Mammary microvascular endothelial cell (primary cell): ENCODE data around the gene PRDM10. TPM values are rescaled to one million over a fixed set of nuclear protein-coding genes. Genes with fewer than 3 reads are reported as not detected.

ENCODE experiments used
- total RNA-seq: library from RNA; depleted of rRNA; stranded (reverse); fragments of >200 nt; gene quantifications from 2 replicates; pipeline ENCODE4 v1.2.3, GENCODE V29; 2015

The PRDM10 gene, protein sequence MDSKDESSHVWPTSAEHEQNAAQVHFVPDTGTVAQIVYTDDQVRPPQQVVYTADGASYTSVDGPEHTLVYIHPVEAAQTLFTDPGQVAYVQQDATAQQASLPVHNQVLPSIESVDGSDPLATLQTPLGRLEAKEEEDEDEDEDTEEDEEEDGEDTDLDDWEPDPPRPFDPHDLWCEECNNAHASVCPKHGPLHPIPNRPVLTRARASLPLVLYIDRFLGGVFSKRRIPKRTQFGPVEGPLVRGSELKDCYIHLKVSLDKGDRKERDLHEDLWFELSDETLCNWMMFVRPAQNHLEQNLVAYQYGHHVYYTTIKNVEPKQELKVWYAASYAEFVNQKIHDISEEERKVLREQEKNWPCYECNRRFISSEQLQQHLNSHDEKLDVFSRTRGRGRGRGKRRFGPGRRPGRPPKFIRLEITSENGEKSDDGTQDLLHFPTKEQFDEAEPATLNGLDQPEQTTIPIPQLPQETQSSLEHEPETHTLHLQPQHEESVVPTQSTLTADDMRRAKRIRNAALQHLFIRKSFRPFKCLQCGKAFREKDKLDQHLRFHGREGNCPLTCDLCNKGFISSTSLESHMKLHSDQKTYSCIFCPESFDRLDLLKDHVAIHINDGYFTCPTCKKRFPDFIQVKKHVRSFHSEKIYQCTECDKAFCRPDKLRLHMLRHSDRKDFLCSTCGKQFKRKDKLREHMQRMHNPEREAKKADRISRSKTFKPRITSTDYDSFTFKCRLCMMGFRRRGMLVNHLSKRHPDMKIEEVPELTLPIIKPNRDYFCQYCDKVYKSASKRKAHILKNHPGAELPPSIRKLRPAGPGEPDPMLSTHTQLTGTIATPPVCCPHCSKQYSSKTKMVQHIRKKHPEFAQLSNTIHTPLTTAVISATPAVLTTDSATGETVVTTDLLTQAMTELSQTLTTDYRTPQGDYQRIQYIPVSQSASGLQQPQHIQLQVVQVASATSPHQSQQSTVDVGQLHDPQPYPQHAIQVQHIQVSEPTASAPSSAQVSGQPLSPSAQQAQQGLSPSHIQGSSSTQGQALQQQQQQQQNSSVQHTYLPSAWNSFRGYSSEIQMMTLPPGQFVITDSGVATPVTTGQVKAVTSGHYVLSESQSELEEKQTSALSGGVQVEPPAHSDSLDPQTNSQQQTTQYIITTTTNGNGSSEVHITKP
- total RNA-seq: 5.2 and 5.6 TPM in 2 replicates

DNA sequence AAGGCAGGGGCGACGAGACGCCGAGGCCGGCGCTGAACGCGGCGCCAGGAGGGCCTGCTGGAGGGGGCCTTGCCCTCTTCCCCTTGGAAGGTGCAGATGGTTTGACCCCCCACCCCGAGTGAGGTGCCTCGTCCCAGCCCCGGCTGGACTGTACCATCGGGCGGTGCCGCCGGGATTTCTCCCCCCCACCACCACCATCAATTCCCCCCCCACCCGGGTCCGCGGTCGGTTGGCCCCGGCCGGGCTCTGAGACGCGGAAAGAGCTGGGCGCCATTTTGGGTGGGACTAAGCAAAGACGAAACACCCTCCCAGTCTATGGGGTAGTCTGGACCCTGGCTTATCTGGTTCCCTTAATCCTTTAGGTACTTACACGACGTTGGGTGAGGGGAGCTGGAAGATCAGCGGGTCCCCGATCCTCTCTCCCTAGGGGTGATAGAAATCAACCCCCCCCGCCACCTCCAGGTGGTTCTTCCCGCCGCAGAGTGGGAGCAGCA, at the start of gene PRDM10:
Gene PRDM10 (minus strand): TSS at position 484 of the 494 bp plus-strand sequence. CDS start 41,871 bp downstream, outside the sequence.

DNA sequence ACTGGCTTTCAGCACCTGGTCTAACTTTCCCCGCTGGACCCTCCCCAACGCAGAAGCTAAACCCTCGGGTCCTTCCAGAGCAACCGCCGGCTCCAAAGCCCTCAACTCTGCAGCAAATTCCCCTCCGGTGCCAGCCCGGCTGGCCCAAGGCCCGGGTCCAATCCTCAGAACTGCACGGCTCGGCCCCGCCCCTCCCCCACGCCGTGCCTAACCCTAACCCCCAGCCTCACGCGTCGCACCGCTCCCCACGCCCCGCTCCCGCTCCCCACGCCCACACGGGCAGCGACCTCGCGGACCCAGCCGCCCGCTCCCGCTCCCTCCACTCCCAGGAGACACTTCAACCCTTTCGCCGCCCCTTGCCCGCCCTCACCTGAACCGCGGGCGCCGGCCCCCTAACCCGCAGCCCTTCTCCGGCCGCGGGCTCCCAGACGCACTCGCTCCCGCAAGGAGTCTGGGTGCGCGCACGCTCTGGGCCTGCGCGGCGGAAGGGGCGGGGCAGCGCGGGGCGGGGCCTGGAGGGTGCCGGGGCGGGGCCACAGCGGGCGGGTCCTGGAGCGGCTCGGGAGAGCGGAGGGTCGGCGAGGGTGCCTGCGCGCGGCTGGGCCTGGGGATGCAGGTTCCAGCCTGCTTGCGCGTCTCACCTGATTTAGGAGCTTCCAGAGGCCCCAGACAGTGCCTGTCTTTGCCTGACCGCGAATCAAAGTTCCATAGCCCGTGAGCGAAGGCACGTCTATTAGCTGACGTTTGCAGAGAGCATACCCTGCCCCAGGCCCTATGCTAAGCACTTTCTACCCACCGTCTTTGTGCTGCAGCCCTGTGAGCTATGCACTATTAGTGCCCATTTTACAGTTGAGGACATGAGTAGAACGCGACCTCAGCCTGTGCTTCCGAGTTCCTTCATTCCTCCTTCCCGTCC, 107.3 kb downstream of the PRDM10 start, which contains the start of gene NFRKB:
Gene NFRKB (minus strand): TSS at position 453 of the 916 bp plus-strand sequence. CDS start 2,729 bp downstream, outside the sequence.

Other genes with a start within 250 kb of the PRDM10 start
- gene TMEM45B, start 187.0 kb downstream of the PRDM10 start, total RNA-seq: 0.07 and 0.74 TPM in 2 replicates
- gene NFRKB, start 107.3 kb downstream of the PRDM10 start, total RNA-seq: 19.1 and 23.2 TPM in 2 replicates
- 1,000 and 1,005 TPM in 2 replicates for gene APLP2, start 67.1 kb upstream of the PRDM10 start, total RNA-seq
- gene ST14, start 156.9 kb upstream of the PRDM10 start, total RNA-seq: under 0.01 and 0.05 TPM in 2 replicates